Ovary (tissue), 3 donors: ENCODE data around the gene PDK2.

ENCODE experiments used
- POLR2A ChIP-seq: fragments of 450-650 bp; IDR thresholded peaks from one replicate; pipeline ENCODE4 v1.6.1; 2017; ENCODE audit warnings: antibody characterized with exemption, mild to moderate bottlenecking, moderate library complexity
- TF ChIP-seq, protein P1 (sequence below), 3 donors: fragments of 450-650 bp in 2 of 3; fragments of 200-600 bp in 1 of 3; IDR thresholded peaks; one replicate each; pipeline versions ENCODE4 v1.5.1 to v1.8.0; 2016 to 2022; ENCODE audit warnings: antibody characterized with exemption in 3 of 3, mild to moderate bottlenecking in 1 of 3
- donor health status: DM: no; HTN: no; CAD: no.

DNA sequence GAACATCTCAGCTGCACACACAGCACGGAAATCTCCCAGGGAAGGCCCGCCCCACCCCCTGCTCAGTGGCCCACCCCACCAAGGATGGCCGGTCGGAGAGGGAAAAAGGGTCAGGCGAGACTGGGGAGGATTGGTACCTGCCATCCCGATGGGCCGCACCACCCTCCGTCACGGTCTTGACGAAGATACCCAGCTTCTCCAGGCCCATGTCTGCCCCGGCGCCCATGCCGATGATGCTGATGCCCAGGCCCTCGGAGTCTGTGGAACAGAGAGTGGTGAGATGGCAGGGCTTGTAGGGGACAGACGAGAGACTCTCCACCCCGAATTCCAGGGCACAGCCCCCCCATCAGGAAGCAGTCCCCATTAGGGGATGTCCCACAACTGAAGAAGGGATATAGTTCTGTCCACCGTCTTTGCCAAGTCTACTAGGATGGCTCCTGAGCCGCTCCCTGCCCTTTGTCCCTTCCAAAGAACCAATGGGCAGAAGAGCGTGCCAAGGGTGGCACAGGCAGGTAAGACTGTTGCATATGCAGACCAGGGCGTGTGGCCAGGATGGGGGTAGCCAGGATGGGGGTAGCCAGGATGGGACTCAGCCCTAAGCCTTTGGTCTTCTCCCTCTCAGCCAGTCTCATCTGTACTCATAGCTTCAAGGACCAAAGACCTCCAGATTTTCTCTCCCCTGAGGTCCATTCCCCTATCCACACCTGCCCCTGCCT lies 48.5 kb downstream of the PDK2 start:
- TF ChIP-seq, protein P1, sequence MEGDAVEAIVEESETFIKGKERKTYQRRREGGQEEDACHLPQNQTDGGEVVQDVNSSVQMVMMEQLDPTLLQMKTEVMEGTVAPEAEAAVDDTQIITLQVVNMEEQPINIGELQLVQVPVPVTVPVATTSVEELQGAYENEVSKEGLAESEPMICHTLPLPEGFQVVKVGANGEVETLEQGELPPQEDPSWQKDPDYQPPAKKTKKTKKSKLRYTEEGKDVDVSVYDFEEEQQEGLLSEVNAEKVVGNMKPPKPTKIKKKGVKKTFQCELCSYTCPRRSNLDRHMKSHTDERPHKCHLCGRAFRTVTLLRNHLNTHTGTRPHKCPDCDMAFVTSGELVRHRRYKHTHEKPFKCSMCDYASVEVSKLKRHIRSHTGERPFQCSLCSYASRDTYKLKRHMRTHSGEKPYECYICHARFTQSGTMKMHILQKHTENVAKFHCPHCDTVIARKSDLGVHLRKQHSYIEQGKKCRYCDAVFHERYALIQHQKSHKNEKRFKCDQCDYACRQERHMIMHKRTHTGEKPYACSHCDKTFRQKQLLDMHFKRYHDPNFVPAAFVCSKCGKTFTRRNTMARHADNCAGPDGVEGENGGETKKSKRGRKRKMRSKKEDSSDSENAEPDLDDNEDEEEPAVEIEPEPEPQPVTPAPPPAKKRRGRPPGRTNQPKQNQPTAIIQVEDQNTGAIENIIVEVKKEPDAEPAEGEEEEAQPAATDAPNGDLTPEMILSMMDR (IDR thresholded peaks at IDR 0.05): no peak
- no peak for TF ChIP-seq POLR2A
